ENCODE results near the gene APCDD1.

DNA sequence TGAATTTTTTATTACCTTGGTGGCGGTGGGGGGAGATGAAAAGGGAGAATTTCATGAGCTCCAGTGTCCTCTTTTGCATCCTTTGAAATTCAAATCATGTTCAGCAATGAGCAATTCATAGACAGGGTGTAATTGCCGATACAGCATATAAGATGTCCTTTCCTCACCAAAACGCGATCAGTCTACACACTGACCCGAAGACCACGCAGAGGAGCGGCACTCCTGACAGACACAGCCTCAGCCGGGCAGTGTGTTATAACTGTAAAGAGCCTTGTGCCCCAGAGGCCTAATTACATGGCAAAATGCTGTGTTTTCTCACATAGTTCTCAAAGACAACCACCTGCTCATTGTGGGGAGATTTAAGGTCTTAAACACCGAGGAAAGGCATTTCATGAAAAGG lies 38.4 kb upstream of the APCDD1 start:
- TF ChIP-seq, protein P1, sequence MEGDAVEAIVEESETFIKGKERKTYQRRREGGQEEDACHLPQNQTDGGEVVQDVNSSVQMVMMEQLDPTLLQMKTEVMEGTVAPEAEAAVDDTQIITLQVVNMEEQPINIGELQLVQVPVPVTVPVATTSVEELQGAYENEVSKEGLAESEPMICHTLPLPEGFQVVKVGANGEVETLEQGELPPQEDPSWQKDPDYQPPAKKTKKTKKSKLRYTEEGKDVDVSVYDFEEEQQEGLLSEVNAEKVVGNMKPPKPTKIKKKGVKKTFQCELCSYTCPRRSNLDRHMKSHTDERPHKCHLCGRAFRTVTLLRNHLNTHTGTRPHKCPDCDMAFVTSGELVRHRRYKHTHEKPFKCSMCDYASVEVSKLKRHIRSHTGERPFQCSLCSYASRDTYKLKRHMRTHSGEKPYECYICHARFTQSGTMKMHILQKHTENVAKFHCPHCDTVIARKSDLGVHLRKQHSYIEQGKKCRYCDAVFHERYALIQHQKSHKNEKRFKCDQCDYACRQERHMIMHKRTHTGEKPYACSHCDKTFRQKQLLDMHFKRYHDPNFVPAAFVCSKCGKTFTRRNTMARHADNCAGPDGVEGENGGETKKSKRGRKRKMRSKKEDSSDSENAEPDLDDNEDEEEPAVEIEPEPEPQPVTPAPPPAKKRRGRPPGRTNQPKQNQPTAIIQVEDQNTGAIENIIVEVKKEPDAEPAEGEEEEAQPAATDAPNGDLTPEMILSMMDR (IDR thresholded peaks at IDR 0.05 in 8 of 11, conservative IDR thresholded peaks at IDR 0.05 in 3 of 11): no peak
- no peak for TF ChIP-seq POLR2A (IDR thresholded peaks at IDR 0.05)

All from spleen (tissue), 7 donors.